SK-N-MC (cell line): ENCODE data around the gene ILKAP.

Experiments used
- EZH2 ChIP-seq: fragments of 200-600 bp; sonication (generic); IDR thresholded peaks from one replicate; pipeline ENCODE4 v1.6.1; 2017; ENCODE audit warnings: antibody characterized with exemption
- POLR2AphosphoS5 ChIP-seq: IDR thresholded peaks from 2 replicates; pipeline ENCODE4 v1.6.1; 2012; ENCODE audit warnings: mild to moderate bottlenecking, low read depth, low read length, borderline replicate concordance

GRCh38 chr2:238207006-238207405 is 3.5 kb upstream of the ILKAP start:
- no peak for TF ChIP-seq EZH2
- TF ChIP-seq POLR2AphosphoS5, result no peak
